CD4-positive, alpha-beta T cell treated with Interleukin-4 for 4 hours (primary cell): Measurements from ENCODE around the gene GP2.
"Not testable (repeated sequence)": the region's sequence is repeated elsewhere in the genome, so short reads cannot be mapped to it uniquely, and the experiment has no call there.

Source experiments
- DNase-seq: peaks from one replicate; pipeline ENCODE4 v3.0.0-alpha.2; 2020

GP2 gene

GRCh38 chr16:20323591-20324117, 3.7 kb downstream of the GP2 start:
- no peak for DNase-seq

GRCh38 chr16:20322696-20323095, 4.6 kb downstream of the GP2 start:
- DNase-seq, result no peak

- DNase-seq, result no peak
These were observed 5.6 kb downstream of the GP2 start for GRCh38 chr16:20321671-20322070.

- DNase-seq, result not testable (repeated sequence)
These were observed 6.3 kb downstream of the GP2 start for GRCh38 chr16:20321051-20321450.

- no peak for DNase-seq
These were observed 6.7 kb downstream of the GP2 start for GRCh38 chr16:20320592-20320991.

- no peak for DNase-seq
These were observed 7.1 kb downstream of the GP2 start for GRCh38 chr16:20320178-20320577.

- no peak for DNase-seq
These were observed 7.9 kb downstream of the GP2 start for GRCh38 chr16:20319406-20319805.

GRCh38 chr16:20318437-20318836, 8.9 kb downstream of the GP2 start:
- no peak for DNase-seq

GRCh38 chr16:20318006-20318405, 9.3 kb downstream of the GP2 start:
- no peak for DNase-seq

- DNase-seq, result no peak
These were observed 10.2 kb downstream of the GP2 start for GRCh38 chr16:20317117-20317516.

- no peak for DNase-seq
These were observed 10.6 kb downstream of the GP2 start for GRCh38 chr16:20316715-20317114.

- DNase-seq, result no peak
These were observed 11.5 kb downstream of the GP2 start for GRCh38 chr16:20315764-20316163.

GRCh38 chr16:20314575-20314974, 12.7 kb downstream of the GP2 start:
- DNase-seq, result no peak

GRCh38 chr16:20313741-20314140, 13.6 kb downstream of the GP2 start:
- DNase-seq, result no peak

- not testable (repeated sequence) for DNase-seq
These were observed 14.7 kb downstream of the GP2 start for GRCh38 chr16:20312536-20313095.

- no peak for DNase-seq
These were observed 15.8 kb downstream of the GP2 start for GRCh38 chr16:20311548-20311947.

GRCh38 chr16:20310421-20311395, 16.6 kb downstream of the GP2 start:
- DNase-seq, result no peak

GRCh38 chr16:20309786-20310185, 17.5 kb downstream of the GP2 start:
- no peak for DNase-seq

- no peak for DNase-seq
These were observed 18.3 kb downstream of the GP2 start for GRCh38 chr16:20308801-20309590.

GRCh38 chr16:20308266-20308665, 19.0 kb downstream of the GP2 start:
- no peak for DNase-seq

- no peak for DNase-seq
These were observed 19.5 kb downstream of the GP2 start for GRCh38 chr16:20307791-20308190.

- no peak for DNase-seq
These were observed 20.1 kb downstream of the GP2 start for GRCh38 chr16:20307240-20307671.

- DNase-seq, result no peak
These were observed 20.9 kb downstream of the GP2 start for GRCh38 chr16:20306401-20306800.
